ENCODE measurements around the gene CTBP2.

CTBP2 gene

DNA sequence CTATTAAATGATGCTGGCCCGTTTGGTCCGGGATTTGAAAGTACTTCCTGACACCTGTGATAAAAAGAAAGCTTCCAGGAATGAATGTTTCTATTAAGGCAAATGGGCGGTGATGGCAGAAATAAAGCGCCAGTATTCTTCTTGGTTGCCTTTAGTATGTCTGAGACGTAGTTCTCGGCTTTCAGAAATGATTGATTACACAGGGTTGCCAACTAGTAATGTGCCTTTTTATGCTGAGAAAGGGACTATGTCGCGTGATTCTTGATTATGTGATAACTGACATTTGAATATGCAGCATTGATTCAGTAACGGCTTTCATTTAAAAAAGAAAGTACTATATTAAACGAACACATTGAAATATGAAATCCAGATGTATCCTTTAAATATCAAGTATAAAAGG is 204.5 kb downstream of the CTBP2 start:
- DNase-seq: no peak

GRCh38 chr10:124955243-124955642 is 205.1 kb downstream of the CTBP2 start:
- no peak for DNase-seq

- DNase-seq: no peak
Observed at GRCh38 chr10:124953421-124953820, 206.9 kb downstream of the CTBP2 start.

- no peak for DNase-seq
Observed at GRCh38 chr10:124952123-124952522, 208.2 kb downstream of the CTBP2 start.

- DNase-seq: no peak
Observed at GRCh38 chr10:124949543-124949942, 210.8 kb downstream of the CTBP2 start.

GRCh38 chr10:124946945-124947344 is 213.4 kb downstream of the CTBP2 start:
- no peak for DNase-seq

GRCh38 chr10:124944982-124945381 is 215.4 kb downstream of the CTBP2 start:
- DNase-seq: no peak

DNA sequence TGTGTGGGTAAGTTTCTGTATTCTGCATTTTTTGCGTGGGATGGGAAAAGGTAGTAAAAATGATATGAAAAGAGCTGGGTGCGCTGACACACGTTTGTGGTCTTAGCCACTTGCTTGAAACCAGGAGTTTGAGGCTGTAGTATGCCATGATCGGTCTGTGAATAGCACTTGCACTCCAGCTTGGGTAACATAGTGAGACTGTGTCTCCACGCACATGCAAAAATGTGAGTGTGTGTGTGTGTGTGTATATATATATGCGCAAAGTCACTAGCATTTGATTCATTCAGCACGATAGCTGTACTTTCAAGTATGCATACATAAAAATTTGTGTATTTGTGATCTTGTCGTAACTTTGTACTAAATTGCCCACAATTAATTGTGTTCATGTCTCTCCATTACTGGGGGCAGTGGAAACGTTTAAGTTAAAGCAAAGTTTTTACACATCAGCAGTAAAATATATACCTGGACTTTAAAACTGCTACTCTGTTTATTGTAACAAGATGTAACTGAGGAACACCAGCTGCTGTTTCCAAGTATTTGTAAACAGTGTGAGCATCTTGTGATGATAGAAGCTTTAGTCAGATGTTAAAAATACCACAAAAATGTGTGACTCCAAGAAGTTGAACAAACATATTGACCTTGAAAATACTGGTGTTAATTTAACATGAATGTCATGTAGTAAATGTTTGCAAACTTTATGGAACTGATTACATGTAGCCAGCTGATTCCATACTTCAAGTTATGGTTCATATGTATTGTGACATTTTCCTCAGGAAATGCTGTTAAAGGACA is 216.9 kb downstream of the CTBP2 start:
- no peak for DNase-seq

DNA sequence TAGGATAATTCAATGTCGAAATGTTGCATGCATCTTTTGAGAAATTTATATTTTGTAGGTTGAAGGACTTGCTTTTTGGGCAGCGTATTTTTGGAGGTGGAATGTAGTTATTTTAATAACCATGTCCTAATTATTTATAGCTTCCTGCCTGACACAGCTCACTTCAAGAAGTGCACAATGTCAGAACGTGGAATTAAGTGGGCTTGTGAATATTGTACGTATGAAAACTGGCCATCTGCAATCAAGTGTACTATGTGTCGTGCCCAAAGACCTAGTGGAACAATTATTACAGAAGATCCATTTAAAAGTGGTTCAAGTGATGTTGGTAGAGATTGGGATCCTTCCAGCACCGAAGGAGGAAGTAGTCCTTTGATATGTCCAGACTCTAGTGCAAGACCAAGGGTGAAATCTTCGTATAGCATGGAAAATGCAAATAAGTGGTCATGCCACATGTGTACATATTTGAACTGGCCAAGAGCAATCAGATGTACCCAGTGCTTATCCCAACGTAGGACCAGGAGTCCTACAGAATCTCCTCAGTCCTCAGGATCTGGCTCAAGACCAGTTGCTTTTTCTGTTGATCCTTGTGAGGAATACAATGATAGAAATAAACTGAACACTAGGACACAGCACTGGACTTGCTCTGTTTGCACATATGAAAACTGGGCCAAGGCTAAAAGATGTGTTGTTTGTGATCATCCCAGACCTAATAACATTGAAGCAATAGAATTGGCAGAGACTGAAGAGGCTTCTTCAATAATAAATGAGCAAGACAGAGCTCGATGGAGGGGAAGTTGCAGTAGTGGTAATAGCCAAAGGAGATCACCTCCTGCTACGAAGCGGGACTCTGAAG is 217.8 kb downstream of the CTBP2 start:
- DNase-seq: no peak

GRCh38 chr10:124941823-124942222 is 218.5 kb downstream of the CTBP2 start, which contains the start of gene ZRANB1:
ZRANB1 (plus strand) TSS chr10:124942123; CDS start chr10:124942494, 371 bp downstream.
- no peak for DNase-seq

DNA sequence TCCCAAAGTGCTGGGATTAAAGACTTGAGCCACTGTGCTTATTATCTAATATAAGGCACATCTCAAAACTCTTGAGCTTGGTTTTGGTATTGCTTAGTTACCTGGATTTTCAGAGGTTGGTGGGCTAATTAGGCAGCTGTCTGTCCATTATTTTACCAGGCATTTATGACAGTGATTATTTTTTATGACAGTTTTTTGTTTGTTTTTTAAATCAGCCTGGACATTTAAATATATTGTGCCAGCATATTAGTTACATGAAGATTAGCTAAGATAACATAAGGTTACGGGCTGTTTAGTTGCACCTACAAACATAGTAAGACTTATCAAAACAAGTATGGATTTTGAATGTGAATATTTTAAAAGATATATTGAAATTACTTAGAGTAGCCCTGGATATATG is 221.1 kb downstream of the CTBP2 start:
- no peak for DNase-seq

DNA sequence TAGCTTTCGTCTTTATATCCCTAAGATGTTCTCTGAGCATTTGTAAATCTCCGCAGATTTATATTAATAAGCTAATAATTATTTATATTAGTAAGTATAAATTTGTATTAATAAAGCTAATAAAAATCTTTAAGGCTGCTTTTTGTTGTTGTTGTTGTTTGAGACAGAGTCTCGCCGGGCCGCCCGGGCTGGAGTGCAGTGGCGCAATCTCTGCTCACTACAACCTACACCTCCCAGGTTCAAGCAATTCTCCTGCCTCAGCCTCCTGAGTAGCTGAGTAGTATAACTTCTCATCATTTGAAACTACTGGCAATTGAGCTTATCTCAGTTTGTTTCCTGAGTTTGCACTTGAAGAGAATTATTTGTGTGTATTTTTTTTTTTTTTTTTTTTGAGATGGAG is 223.6 kb downstream of the CTBP2 start:
- no peak for DNase-seq

- no peak for DNase-seq
Observed at GRCh38 chr10:124935946-124936345, 224.4 kb downstream of the CTBP2 start.
